HG02852 (cell line): Measurements from ENCODE around the gene TCAP.

Source experiments
- ATAC-seq: cut with Tn5 transposase; IDR thresholded peaks from one replicate; pipeline ENCODE4 v1.9.1; 2021; ENCODE audit warnings: mild to moderate bottlenecking, moderate library complexity; ENCODE audit not compliant: unreplicated experiment

The TCAP gene

DNA sequence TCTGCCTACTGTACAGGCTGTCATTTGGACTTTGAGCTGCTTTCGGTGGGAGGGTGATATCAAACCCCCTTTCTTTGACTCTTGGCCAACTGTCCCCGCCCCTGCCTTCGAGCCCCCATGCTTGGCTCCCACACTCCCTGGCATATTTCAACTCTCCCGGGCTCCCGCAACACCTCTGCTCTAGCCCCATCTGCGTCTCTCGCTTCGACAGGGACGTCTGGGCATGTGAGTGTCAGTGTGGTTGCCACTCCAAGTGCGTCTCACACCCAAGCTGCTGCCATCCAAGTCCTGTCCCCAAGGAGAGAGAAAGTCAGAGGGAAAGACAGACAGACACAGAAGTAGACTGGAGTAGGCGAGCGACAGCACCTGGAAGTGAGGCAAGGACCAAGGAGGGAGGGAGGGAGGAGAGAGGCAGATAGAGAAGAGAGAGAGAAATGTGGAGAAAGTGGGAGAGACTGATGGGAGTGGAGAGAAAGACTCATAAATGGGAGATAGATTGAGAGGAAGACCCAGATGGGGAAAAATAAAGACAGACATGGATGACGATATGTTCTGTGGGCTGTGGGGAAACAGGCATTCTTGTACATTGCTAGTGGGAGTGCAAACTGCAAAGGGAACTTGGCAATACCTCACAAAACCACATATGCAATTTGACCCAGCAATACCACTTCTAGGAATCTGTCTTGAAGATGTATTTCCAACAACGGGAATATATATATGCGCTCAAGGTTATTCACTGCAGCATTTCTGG lies 16.4 kb upstream of the TCAP start:
- ATAC-seq, result no peak

GRCh38 chr17:39650121-39650579 lies 15.0 kb upstream of the TCAP start:
- no peak for ATAC-seq

GRCh38 chr17:39651923-39652586 lies 13.1 kb upstream of the TCAP start:
- ATAC-seq, result no peak

DNA sequence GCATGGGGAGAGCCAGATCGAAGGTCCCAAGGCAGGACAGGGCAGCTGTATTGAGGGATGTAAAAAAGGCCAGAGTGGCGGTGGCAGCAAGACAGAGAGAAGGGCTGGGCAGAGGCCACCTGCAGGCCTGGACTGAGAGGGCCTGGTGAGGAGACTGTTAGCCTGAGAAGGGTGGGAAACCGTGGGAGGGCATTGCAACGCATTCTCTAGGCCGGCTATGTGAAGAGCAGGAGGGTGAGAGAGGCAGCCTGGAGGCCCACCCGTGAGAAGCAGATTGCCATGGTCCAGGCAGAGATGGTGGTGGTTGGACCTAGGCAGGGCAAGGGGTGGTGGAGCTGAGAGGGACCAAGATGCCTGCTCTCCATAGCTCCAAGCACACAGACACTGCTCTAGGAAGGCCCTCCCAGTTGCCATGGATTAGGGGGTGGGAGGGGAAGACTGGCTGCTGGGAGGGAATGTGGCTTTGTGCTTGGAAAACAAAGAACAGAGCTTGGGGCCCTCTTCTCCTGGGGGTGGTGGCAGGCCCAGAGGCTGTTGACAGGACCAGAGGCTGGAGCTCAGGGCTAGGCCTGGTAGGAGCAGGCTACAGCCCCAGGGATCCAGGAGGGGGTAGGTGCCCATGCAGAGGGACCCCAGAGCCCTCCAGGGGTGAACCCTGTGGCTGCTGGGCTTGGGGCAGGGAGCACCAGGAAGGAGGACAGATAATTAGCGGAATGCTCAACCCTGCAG lies 12.4 kb upstream of the TCAP start:
- ATAC-seq, result no peak

- no peak for ATAC-seq
Observed at GRCh38 chr17:39653316-39653661, 11.9 kb upstream of the TCAP start.

GRCh38 chr17:39653662-39654331 lies 11.4 kb upstream of the TCAP start:
- ATAC-seq, result no peak

- no peak for ATAC-seq
Observed at GRCh38 chr17:39655105-39655504, 10.0 kb upstream of the TCAP start.

DNA sequence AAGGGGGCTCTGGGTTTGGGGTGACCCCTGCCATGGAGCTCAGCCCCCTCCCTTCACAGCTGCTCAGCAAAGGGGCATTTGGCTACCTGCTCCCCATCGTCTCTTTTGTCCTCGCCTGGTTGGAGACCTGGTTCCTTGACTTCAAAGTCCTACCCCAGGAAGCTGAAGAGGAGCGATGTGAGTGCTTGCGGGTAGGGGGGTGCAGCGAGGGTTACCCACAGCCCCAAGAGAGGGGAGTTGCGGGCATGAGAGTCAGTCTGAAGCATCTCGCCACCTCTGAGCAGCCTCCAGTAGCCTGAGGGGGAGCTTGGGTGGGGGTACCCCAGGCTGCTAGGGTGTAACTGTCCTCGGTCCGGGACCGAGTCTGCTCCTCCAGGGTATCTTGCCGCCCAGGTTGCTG lies 6.8 kb upstream of the TCAP start:
- ATAC-seq, result no peak

DNA sequence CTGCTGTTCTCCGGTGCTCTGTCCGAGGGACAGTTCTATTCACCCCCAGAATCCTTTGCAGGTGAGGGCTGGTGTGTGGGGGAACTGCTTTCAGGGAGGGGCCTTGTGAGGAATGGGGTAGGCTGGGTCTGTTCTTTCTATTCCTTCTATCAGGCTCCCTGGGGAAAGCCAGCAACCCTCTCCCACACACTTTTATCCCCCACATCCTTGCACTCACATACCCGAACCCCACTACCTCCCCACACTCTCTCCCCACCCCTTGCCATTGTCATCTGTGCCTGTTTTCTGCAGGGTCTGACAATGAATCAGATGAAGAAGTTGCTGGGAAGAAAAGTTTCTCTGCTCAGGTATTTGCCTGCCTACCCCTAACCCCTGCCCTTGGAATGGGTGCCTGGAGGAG lies 6.4 kb upstream of the TCAP start:
- ATAC-seq, result no peak

GRCh38 chr17:39659279-39660010 lies 5.7 kb upstream of the TCAP start:
- no peak for ATAC-seq

DNA sequence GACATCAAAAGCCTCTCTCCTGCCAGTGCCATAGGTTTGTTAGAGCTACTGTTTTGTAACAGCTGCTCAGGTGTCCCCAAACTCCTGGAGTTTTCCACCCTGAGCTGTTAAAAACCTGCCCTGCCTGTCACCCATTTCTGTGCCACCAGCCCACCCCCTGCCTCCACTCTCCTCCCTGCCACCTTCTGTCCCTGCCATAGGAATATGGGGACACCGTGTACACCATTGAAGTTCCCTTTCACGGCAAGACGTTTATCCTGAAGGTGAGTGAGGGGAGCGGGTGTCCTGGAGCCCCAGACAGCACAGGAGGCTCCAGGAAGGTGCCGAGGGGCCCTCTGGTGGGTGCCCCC lies 5.2 kb upstream of the TCAP start:
- ATAC-seq, result no peak

DNA sequence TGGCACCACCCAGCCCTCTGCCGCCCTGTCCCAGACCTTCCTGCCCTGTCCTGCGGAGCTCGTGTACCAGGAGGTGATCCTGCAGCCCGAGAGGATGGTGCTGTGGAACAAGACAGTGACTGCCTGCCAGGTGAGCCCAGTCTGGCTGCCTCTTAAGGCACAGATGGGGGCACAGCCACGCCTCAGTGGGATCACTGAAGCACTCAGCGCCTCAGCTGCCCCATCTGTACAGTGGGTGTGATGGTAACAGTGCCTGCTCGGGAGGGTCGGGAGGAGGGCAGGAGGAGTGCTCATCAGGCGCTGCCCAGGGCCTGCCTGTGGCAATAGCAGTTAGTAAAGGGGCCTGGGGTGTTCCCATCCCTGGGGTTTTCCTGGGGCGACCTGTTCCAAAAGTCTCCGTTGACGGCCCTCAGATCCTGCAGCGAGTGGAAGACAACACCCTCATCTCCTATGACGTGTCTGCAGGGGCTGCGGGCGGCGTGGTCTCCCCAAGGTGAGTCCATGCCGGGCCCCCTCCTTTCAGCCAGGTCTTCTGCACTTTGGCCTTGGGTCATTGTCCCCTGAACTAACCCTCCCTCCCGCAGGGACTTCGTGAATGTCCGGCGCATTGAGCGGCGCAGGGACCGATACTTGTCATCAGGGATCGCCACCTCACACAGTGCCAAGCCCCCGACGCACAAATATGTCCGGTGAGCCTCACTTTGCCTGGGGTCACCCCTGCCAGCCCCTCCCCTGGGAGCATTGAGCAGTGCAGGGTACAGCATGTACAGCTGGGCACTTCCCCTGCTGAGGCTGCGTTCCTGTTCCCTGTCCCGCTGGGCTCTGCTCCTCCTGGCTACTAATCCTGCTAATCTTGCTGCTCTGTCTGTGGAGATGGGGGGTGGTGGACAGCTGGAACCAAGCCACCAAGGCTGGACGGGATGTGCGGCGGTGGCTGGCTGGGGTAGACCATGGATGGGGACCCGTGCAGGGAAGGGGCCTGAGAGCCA lies 4.5 kb upstream of the TCAP start:
- ATAC-seq, result no peak

GRCh38 chr17:39661744-39662541 lies 3.2 kb upstream of the TCAP start:
- no peak for ATAC-seq

GRCh38 chr17:39662551-39663339 lies 2.4 kb upstream of the TCAP start:
- ATAC-seq, result no peak

- no peak for ATAC-seq
Observed at GRCh38 chr17:39663340-39663687, 1.8 kb upstream of the TCAP start.

GRCh38 chr17:39663688-39664580 lies 1.2 kb upstream of the TCAP start:
- no peak for ATAC-seq

DNA sequence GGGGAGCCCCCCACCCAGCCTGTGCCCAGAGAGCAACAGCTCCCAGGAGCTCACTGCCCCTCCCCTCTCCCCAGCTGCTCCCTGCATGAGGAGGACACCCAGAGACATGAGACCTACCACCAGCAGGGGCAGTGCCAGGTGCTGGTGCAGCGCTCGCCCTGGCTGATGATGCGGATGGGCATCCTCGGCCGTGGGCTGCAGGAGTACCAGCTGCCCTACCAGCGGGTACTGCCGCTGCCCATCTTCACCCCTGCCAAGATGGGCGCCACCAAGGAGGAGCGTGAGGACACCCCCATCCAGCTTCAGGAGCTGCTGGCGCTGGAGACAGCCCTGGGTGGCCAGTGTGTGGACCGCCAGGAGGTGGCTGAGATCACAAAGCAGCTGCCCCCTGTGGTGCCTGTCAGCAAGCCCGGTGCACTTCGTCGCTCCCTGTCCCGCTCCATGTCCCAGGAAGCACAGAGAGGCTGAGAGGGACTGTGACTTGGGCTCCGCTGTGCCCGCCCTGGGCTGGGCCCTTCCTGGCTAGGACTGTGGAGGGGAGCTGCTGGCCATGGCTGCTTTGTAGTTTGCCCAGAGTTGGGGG lies 584 bp downstream of the TCAP start:
- ATAC-seq, result no peak
